KOPT-K1 (cell line): ENCODE measurements around the gene EEF1AKMT1.
"Not testable (repeated sequence)": the region's sequence is repeated elsewhere in the genome, so short reads cannot be mapped to it uniquely, and the experiment has no call there.

Source experiments
- H3K27ac ChIP-seq: fragments of 200-600 bp; sonication (generic); 2 replicates; pipeline ENCODE4 v1.5.1; 2016; ENCODE audit warnings: antibody characterized with exemption, mild to moderate bottlenecking, low read depth, low read length; ENCODE audit not compliant: poor library complexity, severe bottlenecking
- H3K36me3 ChIP-seq: fragments of 200-600 bp; sonication (generic); 2 replicates; pipeline ENCODE4 v1.5.1; 2017; ENCODE audit warnings: antibody characterized with exemption, mild to moderate bottlenecking, low read length, moderate library complexity; ENCODE audit not compliant: insufficient read depth
- H3K9me3 ChIP-seq: fragments of 200-600 bp; sonication (generic); 2 replicates; pipeline ENCODE4 v1.5.1; 2017; ENCODE audit warnings: antibody characterized with exemption, low read length, mild to moderate bottlenecking; ENCODE audit not compliant: insufficient read depth, poor library complexity, severe bottlenecking

The EEF1AKMT1 gene

GRCh38 chr13:20754009-20754408, 19.8 kb downstream of the EEF1AKMT1 start:
- H3K36me3 ChIP-seq, result peaks cover 29% of the 10 kb centered on the region; the same call in 1 of the 2 replicates

GRCh38 chr13:20749377-20749776, 24.4 kb downstream of the EEF1AKMT1 start:
- H3K36me3 ChIP-seq, result peaks cover 6% of the 10 kb centered on the region; the same call in 1 of the 2 replicates
- peaks cover 44% of the 10 kb centered on the region for H3K9me3 ChIP-seq
- no peak overlapping the region for H3K27ac ChIP-seq

More at GRCh38 chr13:20754009-20754408, 19.8 kb downstream of the EEF1AKMT1 start:
- H3K27ac ChIP-seq, result no peak overlapping the region
- peaks cover 64% of the 10 kb centered on the region for H3K9me3 ChIP-seq

GRCh38 chr13:20743830-20744404, 29.8 kb downstream of the EEF1AKMT1 start:
- H3K27ac ChIP-seq, H3K36me3 ChIP-seq: not testable (repeated sequence)
- H3K9me3 ChIP-seq, result peaks cover 15% of the 10 kb centered on the region

GRCh38 chr13:20740021-20740420, 33.7 kb downstream of the EEF1AKMT1 start:
- Histone ChIP-seq H3K9me3 (peaks cover 8% of the 10 kb centered on the region), H3K36me3 (no peaks in the 10 kb centered on the region; the same call in 1 of the 2 replicates), H3K27ac (no peak overlapping the region)

GRCh38 chr13:20738616-20739015, 35.1 kb downstream of the EEF1AKMT1 start:
- H3K9me3 ChIP-seq, result peaks cover 8% of the 10 kb centered on the region
- H3K36me3 ChIP-seq, result no peaks in the 10 kb centered on the region; the same call in 1 of the 2 replicates
- no peak overlapping the region for H3K27ac ChIP-seq

GRCh38 chr13:20729633-20730585, 43.9 kb downstream of the EEF1AKMT1 start:
- Histone ChIP-seq H3K9me3 (no peaks in the 10 kb centered on the region), H3K36me3 (no peaks in the 10 kb centered on the region; the same call in 1 of the 2 replicates), H3K27ac (no peak overlapping the region)

- no peaks in the 10 kb centered on the region for H3K9me3 ChIP-seq
- no peaks in the 10 kb centered on the region; the same call in 1 of the 2 replicates for H3K36me3 ChIP-seq
- no peak overlapping the region for H3K27ac ChIP-seq
These were observed 45.0 kb downstream of the EEF1AKMT1 start for GRCh38 chr13:20728579-20729311.

- H3K9me3 ChIP-seq, result no peaks in the 10 kb centered on the region
- no peak overlapping the region for H3K27ac ChIP-seq
- no peaks in the 10 kb centered on the region; the same call in 1 of the 2 replicates for H3K36me3 ChIP-seq
These were observed 45.9 kb downstream of the EEF1AKMT1 start for GRCh38 chr13:20727856-20728255.

- Histone ChIP-seq H3K27ac (no peak overlapping the region), H3K9me3 (no peaks in the 10 kb centered on the region), H3K36me3 (no peaks in the 10 kb centered on the region)
These were observed 52.1 kb downstream of the EEF1AKMT1 start for GRCh38 chr13:20721454-20722357.

- no peak overlapping the region for H3K27ac ChIP-seq
- H3K9me3 ChIP-seq, result no peaks in the 10 kb centered on the region
- H3K36me3 ChIP-seq, result no peaks in the 10 kb centered on the region
These were observed 52.7 kb downstream of the EEF1AKMT1 start for GRCh38 chr13:20721058-20721453.

GRCh38 chr13:20720499-20720898, 53.3 kb downstream of the EEF1AKMT1 start:
- no peak overlapping the region for H3K27ac ChIP-seq

GRCh38 chr13:20719783-20720182, 54.0 kb downstream of the EEF1AKMT1 start:
- no peaks in the 10 kb centered on the region for H3K36me3 ChIP-seq
- no peak overlapping the region for H3K27ac ChIP-seq
- no peaks in the 10 kb centered on the region for H3K9me3 ChIP-seq

More at GRCh38 chr13:20720499-20720898, 53.3 kb downstream of the EEF1AKMT1 start:
- no peaks in the 10 kb centered on the region for H3K9me3 ChIP-seq
- no peaks in the 10 kb centered on the region for H3K36me3 ChIP-seq

GRCh38 chr13:20718958-20719566, 54.7 kb downstream of the EEF1AKMT1 start:
- Histone ChIP-seq H3K36me3 (no peaks in the 10 kb centered on the region), H3K27ac (no peak overlapping the region), H3K9me3 (no peaks in the 10 kb centered on the region)
